NCI-H2171 (cell line): ENCODE measurements around the gene FAM131B.
"Not testable (repeated sequence)": the region's sequence is repeated elsewhere in the genome, so short reads cannot be mapped to it uniquely, and the experiment has no call there.

ENCODE experiments used
- DNase-seq: peaks from one replicate; lab custom pipeline; 2025; lab: John Stamatoyannopoulos, UW

Gene FAM131B

DNA sequence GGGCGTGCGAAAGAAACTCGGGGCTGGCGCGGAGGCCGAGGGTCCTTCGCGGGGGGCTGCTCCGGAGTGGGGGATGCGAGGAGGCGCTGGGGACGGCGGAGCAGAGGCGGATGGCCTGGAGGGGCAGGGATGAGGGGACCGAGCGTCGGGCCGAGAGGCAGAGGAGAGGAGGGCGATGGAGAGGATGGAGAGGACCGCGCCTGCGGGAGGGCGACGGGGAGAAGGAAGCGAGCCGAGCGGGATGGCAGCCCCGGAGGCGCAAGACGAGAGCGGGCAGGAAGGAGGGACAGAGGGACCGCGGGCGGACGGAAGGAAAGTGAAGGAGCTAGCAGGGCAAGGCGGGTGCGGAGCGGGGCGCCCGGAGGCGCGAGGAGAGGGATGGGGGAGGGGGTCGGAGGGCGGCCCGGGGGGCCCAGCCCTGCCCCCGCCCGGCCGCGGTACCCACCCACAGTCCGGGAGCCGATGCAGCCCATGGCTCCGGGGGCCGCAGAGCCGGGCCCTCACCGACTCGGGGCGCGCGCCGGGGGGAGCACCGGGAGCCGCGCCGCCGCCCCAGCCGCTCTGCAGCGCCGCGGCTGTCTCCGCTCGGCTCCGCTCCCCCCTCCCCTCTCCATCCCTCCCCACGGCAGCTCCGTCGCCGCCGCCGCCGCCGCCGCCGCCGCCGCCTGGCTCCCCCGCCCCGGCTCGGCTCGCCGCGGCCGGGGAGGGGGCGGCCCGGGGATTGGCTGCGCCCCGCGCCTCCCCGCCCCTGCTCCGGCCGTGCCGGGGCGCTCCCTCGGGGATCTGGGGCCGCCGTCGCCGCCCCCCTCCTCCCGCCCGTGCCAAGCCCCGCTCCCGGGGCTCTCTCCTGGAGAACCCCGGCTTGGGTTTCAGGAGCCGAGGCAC lies at the start of gene FAM131B:
Gene FAM131B, minus strand, starts transcription at position 583 of the 885 bp plus-strand sequence. Its CDS starts 110 bp downstream, at position 473.
- peak; percentile 7 for DNase-seq

DNA sequence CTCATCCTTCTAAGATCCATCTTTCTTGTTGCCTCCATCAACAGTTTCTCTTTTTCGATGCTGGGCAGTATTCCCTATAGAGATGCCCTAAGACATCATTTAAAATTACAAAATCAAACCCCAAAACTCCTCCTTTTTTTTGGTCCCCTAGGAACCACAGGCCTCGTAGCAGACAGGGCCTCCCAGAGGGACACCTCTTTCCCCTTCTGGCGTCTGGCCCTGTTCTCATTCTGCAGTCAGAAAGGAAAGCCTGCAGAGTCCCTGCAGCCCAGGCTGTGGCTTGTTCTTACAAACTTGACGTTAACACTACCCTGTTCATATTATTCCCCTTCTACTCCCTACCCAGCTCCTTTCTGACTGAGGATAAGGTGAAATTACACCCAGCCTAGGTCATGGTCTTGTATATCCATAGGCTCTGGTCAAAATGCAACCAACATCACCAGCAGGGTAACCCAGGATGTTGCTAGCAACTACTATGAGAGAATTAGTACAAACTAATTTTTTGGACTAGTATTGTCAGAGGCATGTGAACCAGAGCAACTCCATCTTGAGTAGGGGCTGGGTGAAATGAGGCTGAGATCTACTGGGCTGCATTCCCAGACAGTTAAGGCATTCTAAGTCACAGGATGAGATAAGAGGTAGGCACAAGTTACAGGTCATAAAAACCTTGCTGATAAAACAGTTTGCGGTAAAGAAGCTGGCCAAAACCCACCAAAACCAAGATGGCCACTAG lies 49.6 kb upstream of the FAM131B start:
- no peak for DNase-seq

DNA sequence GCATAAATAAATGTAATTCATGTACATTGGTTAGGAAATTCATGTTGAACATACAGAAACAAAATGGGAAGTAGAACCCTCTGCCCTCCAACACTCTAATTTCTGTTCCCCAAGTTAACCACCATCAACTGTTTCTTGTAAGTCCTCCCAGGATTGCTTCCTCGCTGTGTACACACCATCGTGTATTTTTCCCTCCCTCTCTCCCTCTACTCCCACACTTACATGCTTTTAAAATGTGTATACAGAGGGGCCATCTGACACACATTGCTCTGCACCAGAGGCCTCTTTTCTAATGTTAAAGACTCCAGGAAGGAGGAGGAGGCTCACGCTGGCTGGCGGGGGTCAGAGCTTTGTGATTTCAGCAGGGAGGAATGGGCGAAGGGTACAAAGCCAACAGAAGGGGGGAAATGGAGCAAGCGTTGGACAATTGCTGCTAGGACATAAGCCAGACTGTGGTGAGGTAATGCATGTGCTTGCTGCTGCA lies 48.0 kb upstream of the FAM131B start:
- no peak for DNase-seq

DNA sequence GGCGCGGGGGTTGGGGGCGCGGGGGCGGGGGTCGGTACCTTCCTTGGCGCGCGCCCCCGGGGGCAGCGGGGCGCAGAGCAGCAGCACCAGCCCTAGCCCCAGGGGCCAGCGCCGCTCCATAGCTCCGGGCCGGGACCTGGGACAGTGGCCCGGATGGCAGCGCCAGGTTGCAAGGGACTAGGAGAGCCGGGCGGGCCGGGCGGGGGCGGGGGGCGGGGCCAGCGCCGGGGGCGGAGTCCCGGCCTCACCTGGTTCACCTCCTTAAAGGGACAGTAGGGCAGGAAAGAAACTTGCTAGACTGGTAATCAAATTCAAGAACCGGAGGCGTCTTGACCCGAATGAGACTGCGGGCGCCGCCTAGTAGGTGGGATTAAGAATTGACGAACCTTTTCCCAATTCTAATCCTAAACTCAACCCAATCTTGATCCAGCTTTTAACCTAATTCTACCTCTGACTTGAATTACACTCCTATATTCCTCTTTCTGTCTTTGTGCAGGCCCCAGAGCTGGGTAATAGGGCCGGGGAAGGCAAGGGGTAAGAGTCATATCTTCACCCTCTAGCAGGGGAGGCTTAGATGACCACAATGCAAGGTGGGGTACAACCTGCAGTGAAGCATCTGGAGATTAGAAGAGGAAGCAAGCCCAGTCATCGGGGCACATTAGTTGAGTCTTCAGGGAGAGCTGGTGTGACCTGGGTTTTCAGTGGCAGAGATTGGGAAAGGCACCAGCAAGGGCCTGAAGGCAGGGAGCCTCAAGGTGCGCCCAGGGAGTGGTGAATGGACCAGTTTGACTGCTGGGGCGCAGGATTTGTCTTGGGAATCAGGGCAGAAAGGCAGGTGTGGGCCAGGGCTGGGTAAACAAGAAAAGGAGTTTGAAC lies 46.4 kb upstream of the FAM131B start, which contains the start of gene EPHA1:
Gene EPHA1, minus strand, starts transcription at position 171 of the 876 bp plus-strand sequence. Its CDS starts 51 bp downstream, at position 120.
- peak; percentile 53 for DNase-seq

DNA sequence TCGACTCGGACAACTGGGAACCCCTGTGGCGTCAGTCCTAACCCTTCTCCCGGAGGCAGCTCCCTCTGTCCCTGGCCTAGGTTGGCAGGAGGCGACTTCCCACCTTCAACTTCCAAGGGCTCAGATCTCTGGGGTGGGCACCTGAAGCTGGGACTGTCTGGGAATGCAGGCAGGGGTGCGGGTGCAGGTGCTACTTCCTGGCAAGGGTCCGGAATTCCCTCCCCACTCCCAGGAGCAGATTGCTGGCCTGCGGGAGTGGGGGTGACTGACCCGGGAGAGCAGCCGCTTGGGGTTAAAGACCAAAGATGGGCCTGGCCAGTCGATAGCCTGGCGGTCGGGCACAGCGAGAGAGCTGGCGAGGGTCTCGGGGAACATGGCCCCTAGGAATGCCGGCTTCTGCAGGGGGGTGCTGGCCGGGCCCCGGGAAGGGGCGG lies 45.8 kb upstream of the FAM131B start:
- no peak for DNase-seq

DNA sequence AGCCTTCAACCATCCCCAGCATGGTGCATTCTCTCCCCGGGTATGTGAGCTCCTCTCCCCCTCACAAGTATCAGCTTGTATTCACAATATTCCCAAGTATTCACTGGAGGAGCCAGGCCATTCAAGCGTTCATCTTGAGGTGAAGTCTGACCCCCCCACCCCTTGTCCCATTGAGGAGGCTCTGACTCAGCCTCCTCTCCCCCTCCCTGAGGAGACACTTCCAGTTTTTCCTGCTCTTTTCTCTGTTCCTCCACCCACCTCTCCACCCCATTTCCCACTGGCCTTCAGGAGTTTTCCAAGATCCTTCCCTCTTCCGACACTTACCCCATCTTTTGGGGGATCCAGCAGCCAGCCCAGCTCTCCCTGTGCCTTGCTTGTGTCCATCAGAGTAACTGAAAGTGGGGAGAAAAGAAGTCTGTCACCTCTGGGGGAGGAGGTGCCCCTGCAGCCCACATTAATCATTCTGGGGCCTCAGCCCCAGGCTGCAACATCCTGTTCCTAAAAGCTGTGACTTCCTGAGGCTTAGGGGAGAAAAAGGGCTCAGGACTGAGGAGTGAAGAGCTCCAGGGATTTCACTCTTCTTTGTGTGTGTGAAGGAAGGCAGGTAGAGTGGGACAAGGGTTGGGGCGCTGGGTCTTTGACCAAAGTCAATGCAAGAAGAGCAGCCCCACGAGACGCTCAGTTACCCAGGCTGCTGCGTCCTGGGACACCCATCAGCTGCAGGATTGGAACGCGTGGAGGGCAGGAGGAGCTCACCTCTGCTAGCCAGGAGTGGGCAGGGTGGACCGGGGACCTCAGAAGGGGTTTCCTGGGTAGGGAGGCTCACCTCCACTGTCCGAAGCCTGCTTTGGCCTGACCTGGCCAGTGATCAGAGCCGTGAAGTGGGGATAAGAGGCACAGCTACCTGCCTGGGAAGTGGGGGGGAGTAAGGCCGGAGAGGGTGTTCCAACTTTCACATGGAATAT lies 45.1 kb upstream of the FAM131B start:
- DNase-seq: no peak

DNA sequence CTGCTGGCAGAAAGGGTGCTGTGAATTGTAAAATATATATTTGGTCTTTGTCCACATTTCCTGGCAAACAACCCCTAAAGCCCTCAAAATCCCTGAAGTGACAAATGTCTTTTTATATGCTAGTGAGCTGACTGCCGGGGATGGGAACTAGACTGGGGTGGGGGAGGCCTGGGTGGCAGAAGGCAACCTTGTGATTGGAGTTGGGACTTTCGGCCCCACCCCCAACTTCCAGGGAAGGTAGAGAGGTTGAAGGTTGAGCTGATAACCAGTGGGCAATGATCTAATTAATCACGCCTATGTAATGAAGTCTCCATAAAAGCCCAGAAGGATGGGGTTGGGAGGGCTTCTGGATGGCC lies 43.5 kb upstream of the FAM131B start:
- no peak for DNase-seq

DNA sequence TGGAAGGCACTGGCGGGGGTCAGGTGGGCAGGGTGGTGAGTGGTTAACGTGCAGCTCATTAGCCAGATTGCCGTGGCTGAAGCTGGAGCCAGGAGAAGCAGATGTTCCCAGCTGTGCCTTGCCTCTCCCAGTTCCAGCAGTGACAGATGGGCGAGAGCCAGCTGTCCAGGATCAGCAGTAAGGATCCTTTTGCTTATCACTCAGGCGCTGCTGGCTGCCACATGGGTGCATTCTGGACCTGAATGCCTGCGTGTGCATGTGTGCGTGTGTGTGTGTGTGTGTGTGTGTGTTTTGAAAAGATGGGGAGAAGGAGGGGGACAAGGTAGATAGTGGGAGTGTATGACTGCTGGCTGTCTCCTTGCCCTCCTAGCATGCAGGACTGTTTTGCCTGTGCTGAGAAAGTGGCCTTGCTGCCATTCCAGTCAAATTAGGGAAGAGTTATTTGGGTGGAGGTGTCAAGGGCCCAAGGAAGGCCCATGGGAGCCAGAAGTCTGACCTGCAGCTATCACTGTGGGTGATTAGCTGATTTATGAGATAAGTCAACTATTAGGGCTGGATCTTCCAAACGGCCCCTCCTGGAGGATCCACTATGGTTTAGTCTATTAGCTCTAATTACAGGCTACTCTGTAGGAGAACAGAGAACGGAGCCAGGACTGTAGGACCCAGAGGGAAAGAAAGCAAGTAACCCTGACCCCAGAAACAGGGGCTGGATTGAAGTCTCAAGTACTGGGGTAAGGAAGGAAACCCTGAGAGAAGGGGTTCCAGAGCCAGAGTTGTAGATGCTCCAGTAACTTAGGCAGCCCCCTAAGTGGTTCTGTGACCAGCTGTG lies 42.9 kb upstream of the FAM131B start:
- DNase-seq: peak; percentile 50

DNA sequence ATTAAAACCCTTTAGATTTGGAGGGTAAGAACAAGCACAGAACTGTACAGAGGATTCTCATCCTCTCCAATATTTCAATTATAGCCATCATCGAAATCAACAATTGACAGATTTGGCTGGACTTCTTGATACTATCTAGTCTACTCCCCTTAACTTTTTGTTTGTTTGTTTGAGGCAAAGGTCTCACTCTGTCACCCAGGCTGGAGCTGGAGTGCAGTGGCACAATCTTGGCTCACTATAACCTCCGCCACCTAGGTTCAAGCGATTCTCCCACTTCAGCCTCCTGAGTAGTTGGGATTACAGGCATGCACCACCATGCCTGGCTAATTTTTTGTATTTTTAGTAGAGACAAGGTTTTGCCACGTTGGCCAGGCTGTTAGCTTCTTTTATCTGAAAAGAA lies 39.7 kb upstream of the FAM131B start:
- not testable (repeated sequence) for DNase-seq

DNA sequence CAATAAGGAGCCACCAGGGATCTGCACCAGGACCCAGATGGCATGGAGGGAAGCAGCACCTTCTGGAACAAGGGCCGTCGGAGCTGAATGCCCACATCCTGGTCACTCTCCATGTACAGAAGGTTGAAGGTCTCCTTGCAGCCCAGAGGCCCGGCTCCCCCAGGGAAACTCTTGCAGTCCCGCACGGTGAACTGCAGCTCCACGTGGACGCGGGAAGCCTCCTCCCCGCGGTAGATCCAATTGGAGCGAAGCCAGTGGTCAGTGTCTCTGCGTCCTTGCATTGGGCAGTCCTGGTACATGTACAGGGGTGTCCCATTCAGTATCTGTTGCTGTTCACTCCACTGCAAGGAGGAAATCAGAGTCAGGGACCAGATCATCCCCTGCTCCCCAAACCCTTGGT lies 38.8 kb upstream of the FAM131B start:
- no peak for DNase-seq

DNA sequence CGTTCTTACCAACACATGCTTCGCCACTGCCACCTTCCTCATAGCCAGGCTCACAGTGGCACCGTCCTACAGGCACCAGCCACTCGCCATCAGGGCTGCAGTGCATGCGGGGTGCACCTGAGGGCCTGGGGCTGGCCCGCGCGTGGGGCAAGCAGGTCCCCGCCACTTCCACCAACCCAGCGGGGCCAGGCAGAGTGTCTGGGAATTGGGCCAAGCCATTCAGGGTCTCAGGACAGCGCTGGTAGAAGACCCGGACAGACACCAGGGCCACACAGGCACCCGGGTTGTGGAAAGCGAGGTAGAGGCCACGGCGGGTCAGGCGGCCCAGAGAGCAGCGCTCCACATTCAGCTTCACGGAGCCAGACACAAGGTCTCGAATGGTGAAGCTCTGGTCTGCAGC lies 37.1 kb upstream of the FAM131B start:
- DNase-seq: no peak

DNA sequence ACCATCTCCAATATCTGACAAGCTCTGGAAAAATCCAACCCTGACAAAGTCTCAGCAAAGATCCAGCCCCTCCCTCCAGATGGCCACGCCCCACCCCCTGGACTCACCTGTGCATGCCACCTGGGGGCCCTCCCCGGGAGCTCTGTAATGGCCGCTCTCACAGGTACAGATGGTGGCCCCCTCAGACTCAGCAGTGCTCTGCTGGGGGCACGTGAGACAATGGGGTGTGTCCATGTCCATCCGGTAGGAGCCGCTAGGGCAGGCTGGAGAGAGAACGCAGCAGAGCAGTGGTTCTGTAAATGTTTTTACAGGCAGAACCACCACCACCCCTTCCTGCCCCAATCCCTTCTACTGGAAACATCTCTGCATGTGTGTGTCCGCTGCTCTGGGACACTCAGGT lies 36.6 kb upstream of the FAM131B start:
- DNase-seq: no peak

DNA sequence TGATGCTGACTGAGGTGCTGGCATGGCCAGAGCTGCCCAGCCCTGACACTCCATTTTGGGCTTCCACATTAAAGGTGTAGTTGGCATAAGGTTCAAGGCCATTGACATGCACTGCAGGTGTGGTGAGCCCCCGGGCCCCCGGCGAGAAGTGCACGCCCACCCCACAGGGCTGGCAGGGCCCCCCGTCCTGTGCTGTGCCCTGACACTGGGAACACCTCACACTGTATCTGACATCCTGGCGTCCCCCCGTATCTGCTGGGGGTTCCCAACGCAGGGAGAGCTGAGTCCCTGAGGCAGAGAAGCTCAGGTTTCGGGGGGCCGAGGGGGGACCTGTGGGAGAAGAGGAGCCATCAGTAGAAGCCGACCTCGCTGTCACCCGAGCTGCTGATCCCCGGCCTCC lies 36.1 kb upstream of the FAM131B start:
- no peak for DNase-seq

DNA sequence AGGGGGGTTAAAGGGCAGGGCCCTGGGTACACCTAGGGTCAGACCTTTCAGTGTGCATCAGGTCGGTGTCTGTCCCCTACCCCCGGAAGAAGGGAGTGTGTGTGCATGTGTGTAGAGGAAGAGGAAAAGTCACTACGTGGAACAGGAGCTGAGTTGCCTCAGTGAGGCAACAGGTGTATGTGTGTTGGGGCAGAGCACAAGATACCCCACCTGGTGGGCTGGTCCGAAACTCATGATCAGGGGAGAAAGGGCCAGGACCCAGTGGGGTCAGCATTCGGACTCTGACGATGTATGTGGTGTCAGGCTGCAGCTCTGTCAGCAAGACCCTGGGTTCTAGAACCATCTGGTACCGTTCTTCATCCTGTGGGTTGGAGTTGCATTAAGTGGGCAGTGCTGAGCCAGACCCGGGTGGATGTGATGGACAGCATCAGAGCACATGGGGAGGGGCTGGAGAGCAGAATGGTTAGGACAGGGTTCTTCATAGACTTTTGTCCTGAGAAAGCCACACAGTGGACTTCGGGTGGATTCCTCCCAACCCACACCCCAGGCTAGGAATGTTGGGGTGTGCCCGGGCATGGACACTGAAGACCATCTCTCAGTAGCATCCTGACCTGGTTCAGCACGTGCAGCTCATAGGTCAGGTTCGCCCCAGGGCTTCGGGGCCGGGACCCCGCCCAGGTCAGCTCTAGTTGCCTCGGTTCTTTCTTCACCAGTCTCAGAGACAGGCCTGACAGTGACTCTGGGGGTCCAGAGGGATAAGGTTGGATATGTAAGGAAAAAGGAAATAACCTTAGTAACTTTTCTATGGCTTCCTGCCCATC lies 35.4 kb upstream of the FAM131B start:
- DNase-seq: no peak

DNA sequence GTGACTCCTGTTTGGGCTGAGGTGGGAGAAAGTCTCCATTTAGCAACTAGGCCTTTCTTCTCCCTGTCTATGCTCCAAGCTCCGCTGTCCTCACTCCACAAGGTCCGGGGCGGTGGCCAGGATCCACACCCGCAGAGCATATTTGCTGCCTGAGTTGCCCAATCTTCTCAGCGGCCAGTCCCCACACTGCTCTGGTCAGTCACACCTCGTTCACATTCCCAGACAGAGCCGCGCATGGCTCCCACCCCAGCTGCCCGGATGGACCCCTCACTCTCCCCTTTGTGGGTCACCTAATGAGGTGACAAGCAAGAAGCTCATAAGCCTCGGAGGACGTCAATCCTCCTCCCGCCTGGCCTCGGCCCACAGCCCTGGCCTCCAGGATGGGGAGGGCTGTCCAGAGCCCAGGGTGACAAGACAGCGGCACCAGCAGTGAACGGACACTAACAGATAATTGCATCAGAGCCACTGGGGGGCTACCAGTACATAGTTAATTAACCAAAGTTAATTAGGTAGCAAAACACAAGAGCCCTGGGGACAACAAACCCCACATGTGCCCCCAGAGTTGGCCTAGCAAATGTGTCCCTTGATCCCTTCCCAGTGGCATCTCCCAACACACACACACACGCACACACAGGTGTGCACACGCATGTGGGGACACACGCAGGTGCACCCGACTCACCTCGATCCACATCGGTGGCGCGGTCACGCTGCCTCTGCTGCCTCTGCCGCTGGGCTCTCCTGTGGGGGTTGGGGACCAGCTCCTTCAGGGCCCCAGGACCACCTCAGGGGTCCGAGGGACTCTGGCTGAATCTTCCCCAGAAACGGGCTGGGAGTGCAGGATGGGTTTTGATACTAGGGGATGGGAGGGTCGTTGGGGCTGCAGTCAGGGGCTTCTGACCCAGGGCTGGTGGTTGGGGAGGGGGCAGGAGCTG lies 34.4 kb upstream of the FAM131B start:
- no peak for DNase-seq

DNA sequence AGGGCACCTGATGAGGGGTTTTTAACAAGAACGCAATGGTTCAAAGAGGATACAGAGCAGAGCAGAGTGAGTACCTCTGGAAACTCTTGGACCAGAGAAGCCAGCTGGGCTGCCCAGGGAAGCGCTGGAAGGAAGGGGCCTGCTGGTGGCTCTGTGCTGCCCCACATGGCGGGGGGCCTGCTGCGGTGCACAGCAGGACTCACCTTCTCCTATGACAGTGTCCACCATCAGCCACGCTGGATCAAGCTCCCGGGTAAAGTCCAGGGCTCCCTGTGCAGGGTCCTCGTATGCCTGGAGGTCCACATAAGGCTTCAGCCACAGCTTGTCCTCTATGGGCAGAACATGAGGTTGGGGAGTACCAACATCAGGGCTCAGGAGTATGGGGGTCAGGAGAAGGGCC lies 33.7 kb upstream of the FAM131B start:
- no peak for DNase-seq

DNA sequence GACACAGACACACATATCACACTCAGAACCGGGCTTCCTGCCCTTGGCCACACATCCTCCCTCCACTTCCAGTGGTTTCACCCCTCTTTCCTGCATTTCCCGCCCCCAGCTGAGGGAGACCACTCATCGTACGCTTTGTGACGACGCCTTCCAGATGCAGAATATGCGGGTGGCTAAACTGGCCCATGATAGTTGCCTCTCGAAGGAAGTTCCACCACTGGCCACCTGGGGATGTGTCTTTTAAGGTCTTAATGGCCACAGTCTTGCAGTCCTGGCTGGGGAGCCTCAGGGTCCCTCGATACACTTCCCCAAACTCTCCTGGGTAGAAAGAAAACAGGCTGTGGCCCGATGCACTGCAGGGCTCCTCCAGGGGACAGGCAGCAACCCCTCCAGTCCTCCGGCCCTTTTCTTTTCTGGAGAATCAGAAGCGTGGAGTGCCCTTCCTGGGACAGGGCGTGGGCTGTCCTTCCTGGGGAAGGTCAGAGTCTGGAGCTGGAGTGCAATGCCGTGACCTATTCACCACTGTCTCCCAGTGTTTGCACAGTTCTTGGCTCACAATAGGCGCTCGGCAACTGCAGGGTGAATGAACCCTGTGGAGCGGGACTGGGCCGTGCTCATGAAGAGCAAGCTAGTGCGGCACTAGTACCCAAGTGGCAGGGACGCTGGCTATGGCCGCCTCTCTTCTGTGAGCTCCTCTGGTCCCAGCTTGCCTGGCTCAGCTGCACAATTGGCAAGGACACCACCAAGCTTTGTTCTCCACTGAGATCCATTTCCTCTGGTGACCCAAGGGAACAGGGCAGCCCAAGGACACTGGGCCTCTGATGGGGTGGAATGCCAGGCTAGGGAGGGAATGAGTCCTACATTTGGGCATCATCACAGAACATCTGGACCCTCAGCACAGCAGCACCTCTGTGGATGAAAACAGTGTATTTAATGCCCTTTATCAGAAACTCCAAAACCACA lies 33.0 kb upstream of the FAM131B start:
- no peak for DNase-seq
